GM19099 (cell line): ENCODE data around the gene FAM181A.

ENCODE experiments used
- POLR2A ChIP-seq: IDR thresholded peaks from 3 replicates; pipeline ENCODE4 v1.6.1; 2011; ENCODE audit warnings: low read depth; ENCODE audit not compliant: insufficient read length; ENCODE audit errors: extremely low read depth

FAM181A gene

DNA sequence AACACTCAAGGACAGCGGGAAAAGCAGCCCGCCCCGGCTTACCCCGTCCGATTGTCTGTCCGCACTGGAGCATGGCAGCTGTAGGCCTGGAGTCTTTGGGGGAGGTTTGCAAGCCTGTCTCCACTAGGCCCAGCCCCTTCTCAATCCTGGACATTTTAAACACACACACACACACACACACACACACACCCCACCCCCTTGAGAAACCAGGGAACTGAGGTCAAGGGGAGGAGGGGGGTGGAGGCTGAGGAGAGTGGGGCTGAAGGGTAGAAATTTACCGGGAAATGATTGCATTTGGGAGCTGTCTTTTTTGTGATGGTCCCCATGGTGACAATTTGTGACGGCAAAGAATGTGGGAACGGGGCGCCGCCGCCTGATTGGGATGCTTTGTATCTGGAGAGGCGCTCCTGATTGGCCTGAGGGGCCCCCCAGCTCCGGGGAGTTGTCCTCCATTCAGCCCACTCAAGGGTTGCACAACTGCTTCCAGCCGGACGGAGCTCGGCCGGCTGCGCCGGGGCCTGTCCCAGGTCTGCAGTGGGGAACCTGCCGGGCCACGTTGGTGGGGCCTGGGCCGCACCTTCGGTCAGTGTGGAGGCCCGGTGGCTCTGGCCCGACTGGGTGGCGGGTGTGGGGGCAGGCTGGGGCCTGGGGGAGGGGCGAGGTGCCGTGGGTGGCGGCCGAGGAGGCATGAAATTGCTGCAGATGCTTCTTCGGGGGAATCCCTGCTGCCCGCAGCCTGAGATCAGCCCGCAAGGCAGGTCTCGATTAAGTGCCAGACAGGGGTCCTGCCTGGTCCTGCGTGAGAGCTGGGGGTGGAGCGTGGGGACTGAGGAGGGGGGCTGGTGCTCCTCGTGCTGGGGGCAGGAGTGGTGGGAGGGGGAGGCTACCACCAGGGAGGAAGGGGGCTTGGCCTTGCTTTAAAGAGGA is at the start of gene FAM181A:
TSS of gene FAM181A (plus strand) at position 472 of the 927 bp plus-strand sequence. CDS start 942 bp downstream, outside the sequence.
- no peak for TF ChIP-seq POLR2A

DNA sequence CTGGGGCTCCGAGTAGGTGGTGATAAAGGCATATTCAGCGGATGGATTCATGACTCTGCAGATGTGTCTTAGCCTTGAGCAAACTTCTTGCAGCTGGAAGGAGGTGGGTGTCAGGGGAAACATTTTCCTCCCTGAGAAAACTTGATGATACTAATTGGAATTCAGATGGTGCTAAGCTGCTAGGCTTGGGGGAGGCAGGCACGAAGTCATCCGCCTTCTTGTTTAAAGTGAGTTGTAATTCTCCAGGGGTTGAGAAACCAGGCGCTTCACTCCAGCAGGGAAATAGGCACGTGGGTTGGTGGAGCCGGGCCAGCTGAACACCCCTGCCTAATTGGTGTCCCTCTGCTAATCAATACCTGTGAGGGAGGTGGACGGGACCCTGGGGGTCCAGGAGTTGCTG is 48.9 kb upstream of the FAM181A start:
- TF ChIP-seq POLR2A, result no peak

DNA sequence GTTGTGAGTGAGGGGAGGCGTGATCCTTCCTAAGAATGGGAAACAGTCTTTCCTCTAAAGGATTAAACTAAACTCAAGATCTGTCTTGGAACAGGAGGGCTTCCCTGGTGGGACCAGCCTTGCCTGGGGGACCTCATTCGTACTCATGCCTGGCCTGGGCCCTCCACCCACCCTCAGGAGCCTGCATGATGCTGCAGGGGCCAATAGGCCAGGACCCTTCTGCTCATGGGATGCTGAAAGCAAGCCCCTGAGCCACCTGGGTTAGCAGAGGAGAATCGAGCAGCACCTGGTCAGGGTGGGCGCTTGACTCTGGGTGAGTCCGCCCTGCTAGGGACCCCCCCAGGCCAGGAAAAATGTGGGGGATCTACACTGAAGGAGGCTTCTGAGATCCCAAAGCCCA is 48.3 kb upstream of the FAM181A start:
- TF ChIP-seq POLR2A, result no peak

DNA sequence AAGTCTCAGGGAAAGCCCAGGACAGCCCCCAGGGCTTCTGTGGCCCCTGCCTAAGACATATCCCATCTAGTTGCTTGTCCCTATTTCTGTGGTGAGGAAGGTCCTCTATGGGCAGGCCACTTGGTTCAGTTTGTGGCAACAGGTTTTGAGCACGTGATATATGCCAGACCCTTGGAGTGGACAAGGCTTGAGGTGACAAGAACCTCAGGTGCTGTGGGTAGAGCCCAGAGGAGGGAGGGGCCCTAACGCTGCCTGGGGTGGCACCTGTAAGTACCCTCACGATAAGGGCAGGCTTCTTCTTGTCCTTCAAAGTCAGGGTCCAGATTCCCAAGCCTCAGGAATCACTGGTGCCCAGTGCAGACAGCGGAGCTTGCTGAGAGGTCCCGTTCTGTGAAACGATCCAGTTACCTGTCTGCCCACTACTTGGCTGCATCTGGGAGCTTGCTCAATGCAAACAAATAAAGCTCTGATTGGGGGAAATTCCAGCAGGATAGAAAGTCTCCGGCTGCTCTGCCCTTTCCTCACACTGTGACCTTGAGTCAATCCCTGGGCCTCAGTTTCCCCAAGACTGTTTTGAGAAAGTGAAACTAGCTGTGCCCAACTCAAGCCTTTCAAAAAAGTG is 47.7 kb upstream of the FAM181A start:
- no peak for TF ChIP-seq POLR2A

DNA sequence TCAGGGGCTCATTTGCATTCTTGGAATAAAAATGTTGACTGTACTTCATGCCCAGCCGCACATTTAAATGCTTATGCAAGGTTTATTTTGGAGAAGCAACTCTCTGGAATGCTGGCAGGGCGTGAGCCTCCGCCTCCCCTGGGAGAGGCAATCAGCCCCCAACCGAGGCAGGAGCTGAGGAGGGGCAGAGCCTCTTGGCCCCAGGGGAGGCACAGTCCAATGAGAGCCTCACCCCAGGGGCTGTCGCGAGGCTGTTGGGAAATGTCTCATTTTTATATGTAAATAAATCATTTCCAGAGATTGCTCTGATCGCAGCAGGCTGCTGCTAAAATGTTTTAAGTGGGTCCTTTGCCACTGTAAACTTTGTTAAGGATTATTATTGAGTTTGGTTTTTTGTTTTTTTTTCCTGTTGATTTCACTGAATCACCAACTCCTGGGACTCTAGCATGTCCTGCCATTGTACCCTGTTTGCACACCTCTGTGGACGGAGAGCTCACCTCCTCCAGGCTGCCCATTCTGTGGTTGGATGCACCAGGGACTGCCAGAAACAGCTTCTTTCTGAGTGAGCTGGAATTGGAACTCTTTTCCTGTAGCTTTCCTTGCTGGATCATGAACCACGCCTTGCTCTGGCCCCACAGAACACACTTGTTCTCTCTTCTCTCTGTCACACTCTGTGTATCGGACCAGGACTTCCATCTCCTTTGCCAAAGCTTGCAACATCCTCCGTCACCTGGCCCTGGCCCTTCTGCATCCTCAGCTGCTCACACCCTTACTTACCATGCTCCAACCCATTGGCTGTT is 46.9 kb upstream of the FAM181A start:
- no peak for TF ChIP-seq POLR2A

- no peak for TF ChIP-seq POLR2A
Observed at GRCh38 chr14:93884950-93885349, 42.2 kb upstream of the FAM181A start.

DNA sequence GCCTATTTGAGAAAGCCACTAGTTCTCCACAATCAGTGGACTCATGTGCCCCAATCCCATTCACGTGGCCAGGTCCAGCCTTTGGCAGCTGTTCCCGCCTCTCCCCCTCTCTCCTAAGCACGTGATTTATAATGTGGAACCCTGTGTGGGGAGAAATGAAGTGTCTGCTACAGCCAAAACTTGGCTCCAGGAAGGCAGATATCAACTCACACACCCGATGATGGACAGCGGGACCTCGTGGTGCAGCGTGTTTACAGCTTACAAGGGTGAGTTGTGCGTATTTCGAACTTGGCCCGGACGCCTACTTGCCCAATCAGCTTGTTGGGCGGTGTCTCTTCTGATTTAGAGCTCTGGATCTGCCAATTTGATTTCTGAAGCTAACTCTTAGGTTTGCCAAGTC is 38.1 kb upstream of the FAM181A start:
- no peak for TF ChIP-seq POLR2A

GRCh38 chr14:93889739-93890483 is 37.2 kb upstream of the FAM181A start:
- no peak for TF ChIP-seq POLR2A

- TF ChIP-seq POLR2A, result no peak
Observed at GRCh38 chr14:93891756-93892504, 35.2 kb upstream of the FAM181A start.

DNA sequence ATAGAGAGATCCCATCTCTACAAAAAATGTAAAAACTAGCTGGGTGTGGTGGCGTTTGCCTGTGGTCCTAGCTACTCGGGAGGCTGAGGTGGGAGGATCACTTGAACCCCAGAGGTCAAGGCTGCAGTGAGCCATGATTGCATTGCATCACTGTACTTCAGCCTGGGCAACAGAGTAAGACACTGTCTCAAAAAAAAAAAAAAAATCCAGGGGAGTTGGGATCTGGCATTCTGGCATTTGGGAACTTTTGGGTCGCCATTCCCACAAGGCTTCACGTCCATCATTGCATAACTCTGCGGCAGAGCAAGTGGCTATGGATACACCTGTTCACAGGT is 34.7 kb upstream of the FAM181A start:
- no peak for TF ChIP-seq POLR2A

DNA sequence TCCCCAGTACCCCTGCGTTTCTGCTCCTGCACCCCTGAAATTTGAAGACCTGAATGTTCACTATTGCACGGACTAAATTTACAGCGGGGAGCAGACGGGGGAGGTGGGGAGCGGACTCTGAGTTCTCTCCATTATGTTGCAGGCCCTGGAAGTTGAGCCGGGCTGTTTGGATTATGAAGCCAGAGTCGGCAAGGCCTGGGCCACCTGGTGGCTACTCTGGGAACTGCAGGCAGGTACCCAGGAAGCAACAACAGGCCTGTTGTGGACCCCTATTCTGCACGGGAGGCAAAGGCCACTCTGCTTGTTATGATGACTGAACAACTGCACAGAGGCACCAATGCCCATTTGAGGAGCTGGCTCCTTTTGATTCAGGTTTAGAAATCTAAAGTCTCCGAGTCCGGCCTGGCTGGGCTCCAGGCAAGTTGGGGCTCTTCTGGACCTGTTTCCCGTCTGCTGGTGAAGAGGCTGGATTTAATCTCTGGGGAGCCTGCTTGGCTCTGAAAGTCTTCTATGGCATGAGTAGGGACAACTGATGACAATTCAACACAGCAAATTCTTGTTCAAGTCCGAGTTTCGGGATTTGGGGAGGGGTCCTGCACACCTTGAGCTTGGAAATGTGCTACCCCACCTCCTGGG is 34.1 kb upstream of the FAM181A start:
- no peak for TF ChIP-seq POLR2A

GRCh38 chr14:93893661-93894261 is 33.4 kb upstream of the FAM181A start:
- TF ChIP-seq POLR2A, result no peak

GRCh38 chr14:93895023-93895604 is 32.0 kb upstream of the FAM181A start:
- no peak for TF ChIP-seq POLR2A
